ENCODE results near the gene HMCN1. TPM values are rescaled to one million over a fixed set of nuclear protein-coding genes. Genes with fewer than 3 reads are reported as not detected.

HMCN1 gene
- total RNA-seq, 4 donors from 2014 or later = 11.6 to 95.9 (median 78.6) TPM

GRCh38 chr1:186122837-186123236, 388.6 kb downstream of the HMCN1 start:
- Histone ChIP-seq H3K36me3 (peaks cover 0 to 35% of the 10 kb centered on the region in 2 donors), H3K4me3 (no peak overlapping the region), H3K27me3 (no peaks in the 10 kb centered on the region), H3K4me1 (no peaks in the 10 kb centered on the region), H3K9me3 (no peaks in the 10 kb centered on the region), H3K27ac (no peak overlapping the region)
- no peak for TF ChIP-seq POLR2A (IDR thresholded peaks at IDR 0.05)
- TF ChIP-seq EP300 (IDR thresholded peaks at IDR 0.05) = no peak
- no peak for TF ChIP-seq POLR2AphosphoS5 (IDR thresholded peaks at IDR 0.05)
- no peak for TF ChIP-seq CTCF (IDR thresholded peaks at IDR 0.05)
- ATAC-seq = no peak
- 90 to 96% methylated on average over 4 to 8 of the region's 9 CpGs for WGBS, 2 donors (ENCODE audit: low coverage in 1 of 2)

GRCh38 chr1:186125035-186125434, 390.8 kb downstream of the HMCN1 start:
- no peaks in the 10 kb centered on the region for H3K9me3 ChIP-seq
- no peak overlapping the region for H3K27ac ChIP-seq
- peaks cover 0 to 26% of the 10 kb centered on the region in 2 donors for H3K36me3 ChIP-seq
- ATAC-seq = no peak
- 89 to 91% methylated on average over 4 of the region's 4 CpGs for WGBS, 2 donors (ENCODE audit: low coverage in 1 of 2)
- TF ChIP-seq EP300 (IDR thresholded peaks at IDR 0.05) = no peak
- no peaks in the 10 kb centered on the region for H3K27me3 ChIP-seq
- peaks cover 0 to 6% (median 0%) of the 10 kb centered on the region in 3 donors for H3K4me1 ChIP-seq
- H3K4me3 ChIP-seq = no peak overlapping the region

- Histone ChIP-seq H3K36me3 (peaks cover 0 to 25% of the 10 kb centered on the region in 2 donors), H3K27ac (no peak overlapping the region), H3K4me1 (peaks cover 0 to 6% (median 0%) of the 10 kb centered on the region in 3 donors), H3K27me3 (no peaks in the 10 kb centered on the region), H3K9me3 (no peaks in the 10 kb centered on the region), H3K4me3 (no peak overlapping the region)
- WGBS, 2 donors (ENCODE audit: low coverage in 1 of 2) = 95 to 96% methylated on average over 3 of the region's 3 CpGs
- TF ChIP-seq CTCF (IDR thresholded peaks at IDR 0.05) = no peak
- no peak for TF ChIP-seq POLR2A (IDR thresholded peaks at IDR 0.05)
- TF ChIP-seq EP300 (IDR thresholded peaks at IDR 0.05) = no peak
- TF ChIP-seq POLR2AphosphoS5 (IDR thresholded peaks at IDR 0.05) = no peak
- no peak for ATAC-seq
Observed at GRCh38 chr1:186125511-186125910, 391.3 kb downstream of the HMCN1 start.

GRCh38 chr1:186129758-186130157, 395.6 kb downstream of the HMCN1 start:
- no peak for ATAC-seq
- Histone ChIP-seq H3K27ac (peak overlapping the region in 1 of 4 donors; percentile 5), H3K27me3 (no peaks in the 10 kb centered on the region), H3K36me3 (peaks cover 0 to 21% of the 10 kb centered on the region in 2 donors), H3K9me3 (no peaks in the 10 kb centered on the region), H3K4me1 (peaks cover 0 to 6% (median 0%) of the 10 kb centered on the region in 3 donors), H3K4me3 (no peak overlapping the region)
- no peak for TF ChIP-seq POLR2AphosphoS5 (IDR thresholded peaks at IDR 0.05)
- TF ChIP-seq EP300 (IDR thresholded peaks at IDR 0.05) = no peak
- WGBS, 2 donors (ENCODE audit: low coverage in 1 of 2) = 56 to 94% methylated on average over 3 to 4 of the region's 4 CpGs

GRCh38 chr1:186139115-186139514, 404.9 kb downstream of the HMCN1 start:
- WGBS, 2 donors (ENCODE audit: low coverage in 1 of 2) = 4 to 18% methylated on average over 4 of the region's 4 CpGs
- Histone ChIP-seq H3K4me1 (peaks cover 6 to 58% (median 10%) of the 10 kb centered on the region in 3 donors), H3K36me3 (peaks cover 6 to 15% of the 10 kb centered on the region in 2 donors), H3K27me3 (no peaks in the 10 kb centered on the region), H3K4me3 (no peak overlapping the region), H3K27ac (peak overlapping the region; percentile 43 to 68 (median 62)), H3K9me3 (no peaks in the 10 kb centered on the region)
- TF ChIP-seq POLR2A (IDR thresholded peaks at IDR 0.05) = no peak
- no peak for ATAC-seq

- H3K4me1 ChIP-seq = peaks cover 6 to 64% (median 10%) of the 10 kb centered on the region in 3 donors
- ATAC-seq = peak; percentile 59
- H3K27me3 ChIP-seq = no peaks in the 10 kb centered on the region
- peak overlapping the region; percentile 43 to 68 (median 61) for H3K27ac ChIP-seq
- no peaks in the 10 kb centered on the region for H3K9me3 ChIP-seq
- TF ChIP-seq CTCF (IDR thresholded peaks at IDR 0.05) = no peak
- TF ChIP-seq POLR2AphosphoS5 (IDR thresholded peaks at IDR 0.05) = no peak
- no peak for TF ChIP-seq POLR2A (IDR thresholded peaks at IDR 0.05)
- no peak for TF ChIP-seq EP300 (IDR thresholded peaks at IDR 0.05)
- WGBS, 2 donors (ENCODE audit: low coverage in 1 of 2) = 17 to 38% methylated on average over 2 to 3 of the region's 3 CpGs
- H3K4me3 ChIP-seq = no peak overlapping the region
- peaks cover 6 to 19% of the 10 kb centered on the region in 2 donors for H3K36me3 ChIP-seq
Observed at GRCh38 chr1:186139701-186140100, 405.5 kb downstream of the HMCN1 start.
